SK-N-SH (cell line): ENCODE results near the gene PIP5K1C. TPM values are rescaled to one million over a fixed set of nuclear protein-coding genes. Genes with fewer than 3 reads are reported as not detected.

Source experiments
- CTCF ChIA-PET: fragments of 300-600, 350-600 bp; formaldehyde crosslinking; extraction: SDS; loops from one replicate; lab custom pipeline; 2021; lab: Yijun Ruan, JAX
- POLR2A ChIA-PET: fragments of 350-600 bp; sonication (Branson Sonifier 250); formaldehyde crosslinking; extraction: SDS; loops from one replicate; lab custom pipeline; 2020; ENCODE audit warnings: antibody characterized with exemption, inconsistent platforms; lab: Yijun Ruan, JAX
- DNase-seq: peaks from one replicate; pipeline ENCODE4 v3.0.0; 2012
- H2AFZ ChIP-seq: fragments of 200-600 bp; sonication (generic); 2 replicates; pipeline ENCODE4 v1.8.1; 2016; ENCODE audit warnings: antibody characterized with exemption, mild to moderate bottlenecking, low read depth
- H3F3A ChIP-seq: fragments of 200-600 bp; sonication (generic); replicated peaks from 2 replicates; pipeline ENCODE3; 2016; ENCODE audit warnings: antibody characterized with exemption, mild to moderate bottlenecking; ENCODE audit not compliant: insufficient read depth
- H3K27ac ChIP-seq, 2 experiments: fragments of 200-500 bp in 1 of 2; fragments of 200-600 bp in 1 of 2; sonication (Bioruptor generic) in 1 of 2; sonication (generic), shearing (Covaris generic) in 1 of 2; 2 replicates each; pipeline versions ENCODE4 v1.5.1 to v1.6.1; 2014 to 2016; ENCODE audit warnings: low read depth in 2 of 2, inconsistent platforms in 1 of 2, low read length in 1 of 2, mild to moderate bottlenecking in 1 of 2, mixed read lengths in 1 of 2
- H3K27me3 ChIP-seq: fragments of 200-600 bp; sonication (generic), shearing (Covaris generic); 2 replicates; pipeline ENCODE4 v1.6.1; 2016; ENCODE audit warnings: mixed run types; ENCODE audit not compliant: insufficient read depth
- H3K36me3 ChIP-seq, 2 experiments: fragments of 200-500 bp in 1 of 2; fragments of 200-600 bp in 1 of 2; sonication (Bioruptor generic) in 1 of 2; sonication (generic) in 1 of 2; replicated peaks in 1 of 2; 2 replicates each; pipeline versions ENCODE3 to v1.5.1; 2014 to 2016; ENCODE audit warnings: low read length in 1 of 2, mild to moderate bottlenecking in 1 of 2; ENCODE audit not compliant: insufficient read depth in 2 of 2, control insufficient read depth in 1 of 2
- H3K4me1 ChIP-seq, 2 experiments: fragments of 200-500 bp in 1 of 2; fragments of 200-600 bp in 1 of 2; sonication (Bioruptor generic) in 1 of 2; sonication (generic), shearing (Covaris generic) in 1 of 2; 2 replicates each; pipeline versions ENCODE4 v1.5.1 to v1.6.1; 2014 to 2016; ENCODE audit warnings: low read depth in 1 of 2, low read length in 1 of 2, mixed run types in 1 of 2; ENCODE audit not compliant: insufficient read depth in 2 of 2, control insufficient read depth in 1 of 2
- H3K4me2 ChIP-seq: fragments of 200-600 bp; sonication (generic), shearing (Covaris generic); 2 replicates; pipeline ENCODE4 v1.6.1; 2017; ENCODE audit warnings: mixed run types
- H3K4me3 ChIP-seq, 2 experiments: fragments of 200-500 bp in 1 of 2; fragments of 200-600 bp in 1 of 2; sonication (Bioruptor generic) in 1 of 2; sonication (generic), shearing (Covaris generic) in 1 of 2; 2 replicates each; pipeline versions ENCODE4 v1.5.1 to v1.8.1; 2014 to 2016; ENCODE audit warnings: low read depth in 2 of 2, inconsistent platforms in 1 of 2, low read length in 1 of 2, mild to moderate bottlenecking in 1 of 2, mixed read lengths in 1 of 2, moderate library complexity in 1 of 2
- H3K79me2 ChIP-seq: fragments of 200-600 bp; sonication (generic); 2 replicates; pipeline ENCODE4 v1.8.1; 2017; ENCODE audit warnings: mild to moderate bottlenecking; ENCODE audit not compliant: insufficient read depth
- H3K9ac ChIP-seq: fragments of 200-600 bp; sonication (generic); 2 replicates; pipeline ENCODE4 v1.6.1; 2017; ENCODE audit warnings: mixed run types
- H3K9me2 ChIP-seq: fragments of 200-600 bp; sonication (generic); 2 replicates; pipeline ENCODE4 v1.6.1; 2017; ENCODE audit warnings: mixed run types
- H3K9me3 ChIP-seq: fragments of 200-600 bp; sonication (generic); 2 replicates; pipeline ENCODE4 v1.6.1; 2017; ENCODE audit warnings: mixed run types, mild to moderate bottlenecking, moderate library complexity
- H4K20me1 ChIP-seq: fragments of 200-600 bp; sonication (generic); 2 replicates; pipeline ENCODE4 v1.6.1; 2017; ENCODE audit warnings: mild to moderate bottlenecking, mixed run types; ENCODE audit not compliant: insufficient read depth
- ELF1 ChIP-seq: IDR thresholded peaks from 2 replicates; pipeline ENCODE4 v1.4.0; 2012
- EZH2phosphoT487 ChIP-seq: fragments of 200-600 bp; sonication (generic); IDR thresholded peaks from 2 replicates; pipeline ENCODE4 v1.6.1; 2017; ENCODE audit warnings: low read depth, mixed run types, mild to moderate bottlenecking, antibody characterized with exemption, moderate library complexity, borderline replicate concordance
- FOXJ3 ChIP-seq: sonication (generic); formaldehyde crosslinking; IDR thresholded peaks from 2 replicates; pipeline ENCODE4 v1.5.1; 2020; ENCODE audit warnings: mild to moderate bottlenecking, missing genetic modification reagents
- FOXM1 ChIP-seq: IDR thresholded peaks from 2 replicates; pipeline ENCODE4 v1.4.0; 2012; ENCODE audit warnings: low read depth, mild to moderate bottlenecking
- GABPA ChIP-seq: IDR thresholded peaks from 2 replicates; pipeline ENCODE4 v1.4.0; 2012; ENCODE audit warnings: low read depth, mild to moderate bottlenecking
- GATA2 ChIP-seq: sonication (generic); formaldehyde crosslinking; IDR thresholded peaks from 2 replicates; pipeline ENCODE4 v1.5.0; 2020; ENCODE audit warnings: mild to moderate bottlenecking, missing genetic modification reagents
- MEF2A ChIP-seq: IDR thresholded peaks from 2 replicates; pipeline ENCODE4 v1.4.0; 2012; ENCODE audit warnings: low read depth, borderline replicate concordance
- MXI1 ChIP-seq: IDR thresholded peaks from 2 replicates; pipeline ENCODE4 v1.6.1; 2012; ENCODE audit warnings: mild to moderate bottlenecking, low read depth, low read length, improper control_type of control experiment
- NRF1 ChIP-seq: IDR thresholded peaks from 2 replicates; pipeline ENCODE4 v1.6.1; 2012; ENCODE audit warnings: low read depth, mild to moderate bottlenecking, low read length
- RAD21 ChIP-seq: IDR thresholded peaks from 2 replicates; pipeline ENCODE4 v1.6.1; 2012; ENCODE audit warnings: mild to moderate bottlenecking, low read length
- RCOR1 ChIP-seq: fragments of 150-350 bp; IDR thresholded peaks from 2 replicates; pipeline ENCODE4 v1.6.1; 2017; ENCODE audit warnings: antibody characterized with exemption, low read length
- RFX5 ChIP-seq: IDR thresholded peaks from 2 replicates; pipeline ENCODE4 v1.6.1; 2012; ENCODE audit warnings: mild to moderate bottlenecking, improper control_type of control experiment, low read length
- RXRA ChIP-seq: IDR thresholded peaks from 2 replicates; pipeline ENCODE4 v1.4.0; 2012; ENCODE audit warnings: low read depth, mild to moderate bottlenecking, borderline replicate concordance
- SIN3A ChIP-seq: IDR thresholded peaks from 2 replicates; pipeline ENCODE4 v1.6.1; 2012; ENCODE audit warnings: low read depth, mild to moderate bottlenecking, low read length, moderate library complexity, borderline replicate concordance
- TAF1 ChIP-seq: IDR thresholded peaks from 2 replicates; pipeline ENCODE4 v1.6.1; 2012; ENCODE audit warnings: low read depth, mild to moderate bottlenecking, low read length, moderate library complexity, borderline replicate concordance
- TCF12 ChIP-seq: IDR thresholded peaks from 2 replicates; pipeline ENCODE4 v1.4.0; 2012
- TEAD4 ChIP-seq: IDR thresholded peaks from 2 replicates; pipeline ENCODE4 v1.4.0; 2012; ENCODE audit warnings: mild to moderate bottlenecking, borderline replicate concordance; ENCODE audit not compliant: insufficient read depth
- WGBS: methylation state at CpG from one replicate; pipeline ENCODE4 v1.1.6; 2017; ENCODE audit warnings: low lambda C conversion rate; 5-methylcytosine and 5-hydroxymethylcytosine counted together
- polyA plus RNA-seq, 3 experiments: library from polyadenylated mRNA; depleted of rRNA; stranded (reverse); fragments of >200 nt; gene quantifications; 2 replicates each; pipeline ENCODE4 v1.2.3, GENCODE V29; 2012
- TF ChIP-seq, protein P1 (sequence below): IDR thresholded peaks from 2 replicates; pipeline ENCODE4 v1.4.0; 2012; ENCODE audit warnings: low read depth, borderline replicate concordance
- TF ChIP-seq, protein P2 (sequence below): IDR thresholded peaks from 2 replicates; pipeline ENCODE4; 2012
- TF ChIP-seq, protein P3 (sequence below): IDR thresholded peaks from 2 replicates; pipeline ENCODE4 v1.4.0; 2012; ENCODE audit warnings: low read depth
- TF ChIP-seq, protein P4 (sequence below): IDR thresholded peaks from 2 replicates; pipeline ENCODE4 v1.4.0; 2012; ENCODE audit warnings: low read depth, borderline replicate concordance
- TF ChIP-seq, protein P5 (sequence below): fragments of 150-350 bp; IDR thresholded peaks from 2 replicates; pipeline ENCODE4 v1.6.1; 2017; ENCODE audit warnings: antibody characterized with exemption, low read length, low read depth, borderline replicate concordance

PIP5K1C gene
- polyA plus RNA-seq, 1 of the 3 experiments (the other 2 are of a cell fraction) = 12.3 TPM

DNA sequence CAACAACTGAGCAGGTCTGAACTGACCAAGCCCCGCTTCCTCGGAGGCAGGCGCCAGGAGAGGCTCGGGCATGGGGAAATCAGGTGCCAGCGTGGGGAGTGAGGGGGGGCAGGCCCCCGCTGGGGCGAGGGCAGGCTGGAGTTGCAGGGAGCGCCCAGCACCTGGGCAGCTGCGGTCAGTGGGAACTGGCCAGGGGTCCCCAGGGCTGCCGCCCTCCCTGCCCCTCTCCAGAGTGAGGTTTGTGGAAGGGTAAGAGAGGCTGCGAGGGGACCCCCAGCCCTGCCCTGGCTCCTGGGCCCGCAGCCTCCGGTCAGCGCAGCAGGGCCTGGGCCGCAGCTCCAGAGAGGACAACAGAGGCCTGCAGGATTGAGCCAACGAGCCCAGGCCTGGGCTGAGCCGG, 32.5 kb downstream of the PIP5K1C start:
- no peaks in the 10 kb centered on the region for H3K79me2 ChIP-seq
- CTCF ChIA-PET = interaction anchor here (0.5 to 4.1 kb wide), 8 partner anchors 25 to 276 kb away, joined by 3 to 39 read pairs (median 6); partner anchors contain the start of gene PIP5K1C
- no peak overlapping the region for H2AFZ ChIP-seq
- no peaks in the 10 kb centered on the region for H3K9me3 ChIP-seq
- no peaks in the 10 kb centered on the region for H3F3A ChIP-seq
- no peak overlapping the region for H3K9ac ChIP-seq
- peaks cover 0 to 6% of the 10 kb centered on the region in 2 experiments for H3K36me3 ChIP-seq
- no peak overlapping the region for H3K4me3 ChIP-seq
- no peak for DNase-seq
- no peak overlapping the region for H3K4me2 ChIP-seq
- POLR2A ChIA-PET = no interaction called here
- no peaks in the 10 kb centered on the region for H3K27me3 ChIP-seq
- H4K20me1 ChIP-seq = peaks cover 13% of the 10 kb centered on the region
- H3K9me2 ChIP-seq = no peaks in the 10 kb centered on the region
- WGBS = 100% methylated on average over 2 of the region's 17 CpGs
- H3K27ac ChIP-seq = no peak overlapping the region
- H3K4me1 ChIP-seq = peaks cover 0 to 2% of the 10 kb centered on the region in 2 experiments; a peak in 1 of 4 replicates
- no peak for TF ChIP-seq RXRA
- TF ChIP-seq SIN3A = no peak
- TF ChIP-seq EZH2phosphoT487 = no peak
- TF ChIP-seq TAF1 = no peak
- TF ChIP-seq, protein P1, sequence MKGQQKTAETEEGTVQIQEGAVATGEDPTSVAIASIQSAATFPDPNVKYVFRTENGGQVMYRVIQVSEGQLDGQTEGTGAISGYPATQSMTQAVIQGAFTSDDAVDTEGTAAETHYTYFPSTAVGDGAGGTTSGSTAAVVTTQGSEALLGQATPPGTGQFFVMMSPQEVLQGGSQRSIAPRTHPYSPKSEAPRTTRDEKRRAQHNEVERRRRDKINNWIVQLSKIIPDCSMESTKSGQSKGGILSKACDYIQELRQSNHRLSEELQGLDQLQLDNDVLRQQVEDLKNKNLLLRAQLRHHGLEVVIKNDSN = no peak
- TF ChIP-seq FOXJ3 = no peak
- no peak for TF ChIP-seq MXI1

DNA sequence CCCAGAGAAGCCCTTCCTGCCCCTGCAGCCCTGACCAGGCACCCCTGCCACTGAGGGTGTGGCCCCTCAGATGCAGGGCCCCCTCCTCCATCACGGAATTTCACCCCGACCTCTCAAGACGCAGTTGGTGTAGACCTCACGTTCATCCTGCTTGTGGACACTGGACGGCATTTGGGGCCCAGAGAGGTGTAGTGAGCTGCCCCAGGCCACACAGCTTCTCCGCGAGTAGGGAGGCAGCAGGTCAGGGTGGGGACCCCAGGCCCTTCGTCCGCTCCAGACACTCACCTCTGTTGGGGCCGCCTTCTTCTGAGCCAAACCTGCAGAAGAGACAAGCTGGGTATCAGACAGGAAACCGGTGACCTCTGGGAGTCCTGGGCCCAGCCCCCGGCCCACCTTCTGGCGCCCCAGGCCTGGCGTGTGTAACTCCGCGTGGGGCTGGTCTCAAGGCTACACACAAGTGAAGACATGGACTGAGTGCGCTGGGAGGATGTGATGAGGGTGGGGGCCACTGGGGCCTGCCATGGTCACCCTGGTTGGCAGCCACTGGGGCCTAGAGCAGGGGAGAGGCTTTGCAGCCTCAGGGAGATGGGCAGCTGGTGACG, 33.1 kb downstream of the PIP5K1C start:
- H4K20me1 ChIP-seq = peaks cover 8% of the 10 kb centered on the region
- TF ChIP-seq TAF1 (no peak), GATA2 (no peak), TEAD4 (no peak), GABPA (no peak), RFX5 (no peak), ELF1 (no peak), RXRA (no peak), FOXM1 (no peak), NRF1 (no peak), RAD21 (no peak), TCF12 (no peak), RCOR1 (no peak), SIN3A (no peak), FOXJ3 (no peak), MEF2A (no peak)
- TF ChIP-seq, protein P2, sequence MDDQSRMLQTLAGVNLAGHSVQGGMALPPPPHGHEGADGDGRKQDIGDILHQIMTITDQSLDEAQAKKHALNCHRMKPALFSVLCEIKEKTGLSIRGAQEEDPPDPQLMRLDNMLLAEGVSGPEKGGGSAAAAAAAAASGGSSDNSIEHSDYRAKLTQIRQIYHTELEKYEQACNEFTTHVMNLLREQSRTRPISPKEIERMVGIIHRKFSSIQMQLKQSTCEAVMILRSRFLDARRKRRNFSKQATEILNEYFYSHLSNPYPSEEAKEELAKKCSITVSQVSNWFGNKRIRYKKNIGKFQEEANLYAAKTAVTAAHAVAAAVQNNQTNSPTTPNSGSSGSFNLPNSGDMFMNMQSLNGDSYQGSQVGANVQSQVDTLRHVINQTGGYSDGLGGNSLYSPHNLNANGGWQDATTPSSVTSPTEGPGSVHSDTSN = no peak
- TF ChIP-seq, protein P3, sequence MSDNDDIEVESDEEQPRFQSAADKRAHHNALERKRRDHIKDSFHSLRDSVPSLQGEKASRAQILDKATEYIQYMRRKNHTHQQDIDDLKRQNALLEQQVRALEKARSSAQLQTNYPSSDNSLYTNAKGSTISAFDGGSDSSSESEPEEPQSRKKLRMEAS = no peak
- TF ChIP-seq, protein P4, sequence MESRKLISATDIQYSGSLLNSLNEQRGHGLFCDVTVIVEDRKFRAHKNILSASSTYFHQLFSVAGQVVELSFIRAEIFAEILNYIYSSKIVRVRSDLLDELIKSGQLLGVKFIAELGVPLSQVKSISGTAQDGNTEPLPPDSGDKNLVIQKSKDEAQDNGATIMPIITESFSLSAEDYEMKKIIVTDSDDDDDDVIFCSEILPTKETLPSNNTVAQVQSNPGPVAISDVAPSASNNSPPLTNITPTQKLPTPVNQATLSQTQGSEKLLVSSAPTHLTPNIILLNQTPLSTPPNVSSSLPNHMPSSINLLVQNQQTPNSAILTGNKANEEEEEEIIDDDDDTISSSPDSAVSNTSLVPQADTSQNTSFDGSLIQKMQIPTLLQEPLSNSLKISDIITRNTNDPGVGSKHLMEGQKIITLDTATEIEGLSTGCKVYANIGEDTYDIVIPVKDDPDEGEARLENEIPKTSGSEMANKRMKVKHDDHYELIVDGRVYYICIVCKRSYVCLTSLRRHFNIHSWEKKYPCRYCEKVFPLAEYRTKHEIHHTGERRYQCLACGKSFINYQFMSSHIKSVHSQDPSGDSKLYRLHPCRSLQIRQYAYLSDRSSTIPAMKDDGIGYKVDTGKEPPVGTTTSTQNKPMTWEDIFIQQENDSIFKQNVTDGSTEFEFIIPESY = no peak
- TF ChIP-seq, protein P5, sequence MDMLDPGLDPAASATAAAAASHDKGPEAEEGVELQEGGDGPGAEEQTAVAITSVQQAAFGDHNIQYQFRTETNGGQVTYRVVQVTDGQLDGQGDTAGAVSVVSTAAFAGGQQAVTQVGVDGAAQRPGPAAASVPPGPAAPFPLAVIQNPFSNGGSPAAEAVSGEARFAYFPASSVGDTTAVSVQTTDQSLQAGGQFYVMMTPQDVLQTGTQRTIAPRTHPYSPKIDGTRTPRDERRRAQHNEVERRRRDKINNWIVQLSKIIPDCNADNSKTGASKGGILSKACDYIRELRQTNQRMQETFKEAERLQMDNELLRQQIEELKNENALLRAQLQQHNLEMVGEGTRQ = no peak

More for the DNA sequence above, 33.1 kb downstream of the PIP5K1C start:
- Histone ChIP-seq H3K4me2 (no peak overlapping the region), H3K36me3 (peaks cover 0 to 6% of the 10 kb centered on the region in 2 experiments), H3F3A (no peaks in the 10 kb centered on the region), H3K79me2 (no peaks in the 10 kb centered on the region), H2AFZ (no peak overlapping the region), H3K27ac (no peak overlapping the region), H3K9me2 (no peaks in the 10 kb centered on the region), H3K27me3 (no peaks in the 10 kb centered on the region), H3K9ac (no peak overlapping the region), H3K4me1 (peaks cover 0 to 2% of the 10 kb centered on the region in 2 experiments; a peak in 1 of 4 replicates), H3K4me3 (no peak overlapping the region), H3K9me3 (no peaks in the 10 kb centered on the region)
- 97% methylated on average over 15 of the region's 18 CpGs for WGBS
- DNase-seq = no peak
- ChIA-PET CTCF (interaction anchor here (0.6 to 4.1 kb wide), 16 partner anchors 13 to 277 kb away, joined by 3 to 39 read pairs (median 7); partner anchors contain the start of genes PIP5K1C and TJP3), POLR2A (no interaction called here)
